MV-4-11 (cell line): ENCODE results near the gene EPG5.
A peak's percentile ranks its signal among the peaks of the same experiment; 100 is the strongest.
"Not testable (repeated sequence)": the region's sequence is repeated elsewhere in the genome, so short reads cannot be mapped to it uniquely, and the experiment has no call there.

Experiments used
- DNase-seq: peaks from one replicate; lab custom pipeline; 2025; lab: John Stamatoyannopoulos, UW

The EPG5 gene

DNA sequence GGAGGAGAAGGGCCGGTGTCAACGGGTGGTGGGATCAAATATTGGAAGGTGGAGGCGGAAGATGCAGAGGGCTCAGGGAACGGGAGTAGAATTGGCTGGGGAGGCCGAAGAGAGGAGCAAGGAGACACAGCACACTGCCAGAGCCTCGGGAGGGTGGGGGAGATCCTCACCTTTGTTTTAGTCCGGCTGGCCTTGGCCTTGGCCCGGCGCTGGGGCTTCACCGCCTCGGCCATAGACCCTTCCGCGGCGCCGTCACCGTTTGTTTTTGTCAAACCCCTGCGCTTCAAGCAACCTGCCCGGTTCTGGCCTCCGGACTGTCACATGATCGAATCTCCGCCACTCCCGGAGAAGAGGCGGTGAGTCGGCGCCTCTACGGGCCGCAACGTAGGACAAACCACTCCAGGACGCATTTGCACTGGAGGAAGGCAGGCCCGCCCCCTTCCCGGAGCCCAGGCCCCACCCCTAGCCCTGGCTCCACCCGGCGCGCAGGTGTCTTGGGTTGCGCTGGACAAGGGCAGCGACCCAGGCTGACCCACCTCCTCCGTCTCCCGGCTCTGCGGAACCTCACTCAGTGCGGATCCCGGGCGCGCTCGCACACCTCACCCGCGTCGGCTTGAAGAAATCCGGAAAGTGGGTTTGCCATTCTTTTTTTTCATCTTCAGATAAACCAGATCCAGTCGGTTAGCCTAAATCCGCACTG is at the start of gene EPG5:
Gene EPG5, minus strand, starts transcription at position 323 of the 700 bp plus-strand sequence. Its CDS starts 90 bp downstream, at position 233.
- DNase-seq = peak; percentile 89

DNA sequence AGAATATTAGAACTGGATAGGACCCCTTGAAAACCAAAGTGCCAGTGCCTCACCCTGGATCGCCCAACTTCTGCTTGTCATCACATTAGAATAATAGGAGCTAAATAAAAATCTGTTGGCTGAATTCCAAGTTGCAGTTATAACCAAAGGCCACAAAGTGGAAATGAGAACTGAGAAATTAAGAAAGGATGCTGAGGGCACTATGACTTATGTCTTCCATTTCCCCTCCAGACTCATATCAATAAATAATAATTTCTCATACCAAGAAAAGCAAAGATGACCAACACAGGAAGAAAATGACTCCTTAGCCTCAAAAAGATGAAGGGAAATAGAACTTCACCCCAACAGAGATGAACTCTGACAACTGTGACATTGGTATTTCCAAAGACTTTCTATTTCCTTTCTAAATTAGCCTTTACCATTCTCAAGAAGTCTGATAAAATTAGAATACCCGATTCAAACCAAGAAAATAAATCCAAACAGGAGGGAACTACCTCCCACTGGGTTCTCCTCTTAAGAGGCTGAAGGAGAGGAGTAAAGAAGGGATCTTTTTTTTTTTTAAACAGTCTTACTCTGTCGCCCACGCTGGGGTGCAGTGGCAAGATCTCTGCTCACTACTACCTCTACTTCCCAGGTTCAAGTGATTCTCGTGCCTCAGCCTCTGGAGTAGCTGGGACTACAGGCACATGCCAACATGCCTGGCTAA is 46.5 kb upstream of the EPG5 start:
- peak; percentile 89 for DNase-seq

DNA sequence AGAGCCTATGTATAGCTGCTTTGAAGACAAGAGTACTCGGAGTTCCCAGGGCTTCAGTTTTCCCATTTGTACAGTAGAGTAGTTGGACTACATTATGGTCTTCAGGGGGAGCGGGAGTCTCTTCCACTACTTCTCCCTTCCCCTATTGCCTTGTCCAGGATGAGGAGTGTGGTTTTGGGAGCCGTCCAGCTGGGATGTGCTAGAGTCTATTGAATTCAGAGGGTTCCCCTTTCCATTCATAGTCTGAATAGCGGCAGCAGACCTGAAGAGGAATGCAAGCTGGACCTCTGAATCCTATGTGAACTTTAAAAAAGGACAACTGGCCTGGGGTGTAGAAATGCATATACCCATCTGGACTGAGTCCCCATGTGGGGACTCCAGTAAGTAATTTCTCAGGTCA is 43.5 kb upstream of the EPG5 start:
- DNase-seq = peak; percentile 24

DNA sequence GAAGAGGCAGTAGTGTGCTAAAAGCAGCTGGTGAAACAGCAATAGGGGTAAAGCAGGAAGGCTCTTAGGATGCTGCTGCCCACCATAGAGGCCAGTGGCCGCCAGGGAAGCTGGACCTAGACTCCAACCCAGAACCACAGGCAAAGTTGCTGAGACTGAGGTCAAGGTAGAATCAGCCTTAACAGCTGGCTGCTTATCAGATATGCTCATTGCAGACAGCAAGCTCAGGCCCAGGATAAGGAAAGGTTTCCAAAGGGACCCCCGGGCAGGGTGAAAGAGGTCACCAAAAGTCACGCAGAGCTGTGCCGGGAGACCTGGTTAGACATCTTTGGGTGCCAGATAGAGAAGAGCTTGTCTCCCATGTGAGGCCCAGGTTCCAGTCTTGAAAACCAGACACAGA is 42.9 kb upstream of the EPG5 start:
- DNase-seq = no peak

DNA sequence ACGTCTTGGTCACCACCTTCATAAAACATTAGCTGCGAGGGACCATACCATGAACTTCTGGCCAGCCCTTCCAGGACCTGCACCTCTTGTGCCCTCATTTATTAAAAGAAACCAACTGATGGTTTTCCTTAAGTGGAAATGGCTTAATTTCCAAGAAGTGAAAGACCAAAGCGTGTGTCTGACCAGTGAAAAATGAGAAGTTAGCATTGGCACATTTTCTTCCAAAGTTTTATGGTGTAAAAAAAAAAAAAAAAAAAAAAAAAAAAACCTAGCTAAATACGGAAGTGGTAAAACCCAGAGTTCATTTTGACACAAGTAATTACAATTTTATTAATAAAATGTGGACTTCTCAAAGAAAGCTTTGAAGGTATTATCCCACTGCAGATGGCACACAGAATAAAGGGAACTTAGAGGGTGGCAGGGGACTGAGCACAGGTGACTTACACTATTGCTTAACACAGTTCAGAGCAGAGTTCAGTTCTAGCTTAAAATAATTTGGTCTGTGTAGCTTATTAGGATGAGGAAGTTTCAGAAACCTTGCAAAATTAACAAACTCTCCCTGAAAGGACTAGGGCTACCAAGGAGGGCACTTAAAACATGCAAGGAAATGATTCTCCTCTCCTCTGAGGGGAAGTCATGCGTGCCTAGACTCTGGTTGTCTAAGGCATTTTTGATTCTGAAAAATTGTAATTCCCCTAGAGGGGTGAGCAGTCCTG is 42.2 kb upstream of the EPG5 start:
- DNase-seq = peak; percentile 96

- no peak for DNase-seq
Measured at GRCh38 chr18:46008531-46008930, 41.4 kb upstream of the EPG5 start.

- DNase-seq = no peak
Measured at GRCh38 chr18:46007165-46007564, 40.0 kb upstream of the EPG5 start.

GRCh38 chr18:46002934-46003333 is 35.8 kb upstream of the EPG5 start:
- DNase-seq = no peak

GRCh38 chr18:46001892-46002291 is 34.8 kb upstream of the EPG5 start:
- DNase-seq = no peak

- DNase-seq = no peak
Measured at GRCh38 chr18:46001074-46001473, 33.9 kb upstream of the EPG5 start.

GRCh38 chr18:45999536-45999935 is 32.4 kb upstream of the EPG5 start:
- DNase-seq = no peak

GRCh38 chr18:45998244-45998643 is 31.1 kb upstream of the EPG5 start:
- DNase-seq = no peak

GRCh38 chr18:45997700-45998151 is 30.6 kb upstream of the EPG5 start:
- DNase-seq = peak; percentile 70

DNA sequence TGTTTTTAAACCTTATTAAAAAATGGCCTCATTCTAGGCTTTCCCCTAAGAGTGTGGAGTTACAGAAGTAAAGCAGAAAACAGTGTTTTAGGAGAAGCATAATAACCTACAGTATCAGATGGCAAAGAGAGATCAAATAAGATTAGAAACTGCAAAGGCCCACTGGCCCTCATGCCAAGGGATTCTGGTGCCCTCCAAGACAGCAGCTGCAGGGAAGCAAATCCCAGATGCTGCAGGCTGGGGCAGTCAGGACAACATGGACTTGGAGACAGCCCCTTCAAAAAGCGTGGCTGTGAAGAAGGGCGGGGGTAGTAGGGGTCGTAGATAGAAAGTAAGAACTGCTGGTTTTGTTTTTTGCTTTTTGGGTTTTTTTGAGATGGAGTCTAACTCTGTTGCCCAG is 28.3 kb upstream of the EPG5 start:
- no peak for DNase-seq

GRCh38 chr18:45993438-45993837 is 26.3 kb upstream of the EPG5 start:
- DNase-seq = no peak

- not testable (repeated sequence) for DNase-seq
Measured at GRCh38 chr18:45992527-45992926, 25.4 kb upstream of the EPG5 start.

DNA sequence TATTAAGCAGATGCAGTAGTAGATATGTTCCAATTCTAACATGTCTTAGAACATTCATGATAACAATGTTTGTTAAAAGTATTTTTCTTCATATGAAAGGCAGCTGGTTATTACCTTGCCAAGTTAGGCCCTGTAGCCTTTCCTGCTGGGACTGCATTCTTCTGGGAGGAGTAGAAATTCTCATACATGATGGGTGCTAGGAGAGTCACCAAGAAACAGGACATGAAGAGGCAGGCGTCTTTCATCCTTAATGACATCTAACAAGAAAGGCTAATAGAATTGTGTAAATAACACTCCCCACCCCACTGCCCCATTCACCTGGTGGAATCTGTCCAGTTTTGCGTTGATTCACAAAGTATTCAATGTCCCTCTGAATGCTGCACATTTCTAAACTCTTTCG is 24.7 kb upstream of the EPG5 start:
- DNase-seq = no peak

GRCh38 chr18:45984546-45985235 is 17.6 kb upstream of the EPG5 start:
- DNase-seq = no peak

DNA sequence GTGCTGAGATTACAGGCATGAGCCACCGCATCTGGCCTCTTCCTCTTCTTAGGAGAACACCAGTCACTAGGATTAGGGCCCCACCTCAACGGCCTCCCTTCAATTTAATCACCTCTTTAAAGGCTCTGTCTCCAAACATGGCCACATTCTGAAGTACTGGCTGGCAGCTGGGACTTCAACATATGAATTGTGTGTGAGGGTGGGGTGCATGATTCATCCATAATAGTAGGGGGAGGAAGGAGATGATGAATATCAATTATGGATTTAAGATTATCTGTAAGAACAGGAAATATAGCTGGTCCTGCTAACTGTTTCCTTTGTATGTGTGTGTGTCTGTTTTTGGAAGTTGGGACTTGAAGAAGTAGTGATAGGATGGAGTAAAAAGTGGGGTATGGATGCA is 14.7 kb upstream of the EPG5 start:
- peak; percentile 39 for DNase-seq

GRCh38 chr18:45980229-45980628 is 13.1 kb upstream of the EPG5 start:
- DNase-seq = no peak

DNA sequence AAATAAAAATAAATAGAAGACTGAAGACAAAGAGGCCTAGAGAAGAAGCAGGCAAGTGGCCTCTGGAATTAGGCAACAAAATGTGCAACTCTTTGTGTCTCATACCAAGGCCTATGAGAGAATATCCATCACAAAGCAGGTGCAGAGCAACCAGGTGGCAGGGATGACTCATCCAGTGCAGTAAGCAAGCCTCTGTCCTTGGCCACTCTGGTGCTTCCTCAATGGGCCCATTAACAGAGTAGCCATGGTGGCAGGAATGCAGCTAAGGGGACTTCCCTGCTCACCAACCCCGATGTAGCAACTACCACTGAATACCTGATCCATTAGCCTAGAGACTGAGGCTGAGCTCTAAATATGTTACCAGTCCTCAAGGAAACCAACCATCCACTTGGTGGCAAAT is 11.0 kb upstream of the EPG5 start:
- no peak for DNase-seq

DNA sequence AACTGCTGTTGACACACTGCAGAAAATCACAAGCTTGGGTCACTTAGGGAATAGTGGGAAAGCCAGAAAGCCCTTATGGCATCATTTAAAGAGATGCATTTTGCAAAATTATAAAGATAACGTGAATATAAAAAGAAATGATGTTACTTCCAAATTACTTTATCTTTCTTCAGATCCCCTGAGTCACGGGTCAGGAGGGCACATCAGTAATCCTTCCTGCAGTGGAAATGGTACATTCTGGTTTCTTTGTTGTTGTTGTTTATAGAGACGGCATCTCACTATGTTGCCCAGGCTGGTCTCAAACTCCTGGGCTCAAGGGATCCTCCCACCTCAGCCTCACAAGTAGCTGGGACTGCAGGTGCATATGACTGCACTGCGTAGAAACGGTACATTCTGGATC is 9.8 kb upstream of the EPG5 start:
- DNase-seq = no peak
